Activated CD8-positive, alpha-beta T cell treated with anti-CD3 and anti-CD28 coated beads for 36 hours (primary cell): ENCODE results near the gene VSX1. TPM values are rescaled to one million over a fixed set of nuclear protein-coding genes. Genes with fewer than 3 reads are reported as not detected.

ENCODE experiments used
- ATAC-seq: fragments of 200-7000 bp; cut with Tn5 transposase; one replicate; pipeline ENCODE4 v1.10.0; 2021; ENCODE audit warnings: mild to moderate bottlenecking, moderate library complexity
- CTCF ChIA-PET: fragments of 350-600 bp; sonication (Branson Sonifier 250); formaldehyde crosslinking; loops from one replicate; lab custom pipeline; 2021; ENCODE audit warnings: antibody characterized with exemption; lab: Charles Lee
- POLR2A ChIA-PET: fragments of 350-600 bp; sonication (Branson Sonifier 250); formaldehyde crosslinking; loops from one replicate; lab custom pipeline; 2021; ENCODE audit warnings: antibody characterized with exemption; lab: Charles Lee
- DNase-seq: peaks from one replicate; pipeline ENCODE4 v3.0.0-alpha.2; 2020
- H3K27ac Mint-ChIP-seq: one replicate; pipeline ENCODE4 v1.8.0; 2021; ENCODE audit warnings: mild to moderate bottlenecking, mixed read lengths
- H3K27me3 Mint-ChIP-seq: one replicate; pipeline ENCODE4 v1.8.0; 2021; ENCODE audit warnings: mixed read lengths
- H3K36me3 Mint-ChIP-seq: one replicate; pipeline ENCODE4 v1.8.0; 2021; ENCODE audit warnings: low read depth, mixed read lengths
- H3K4me1 Mint-ChIP-seq: one replicate; pipeline ENCODE4 v1.8.0; 2021; ENCODE audit warnings: low read depth, mixed read lengths
- H3K4me3 Mint-ChIP-seq: one replicate; pipeline ENCODE4 v1.8.0; 2021; ENCODE audit warnings: mild to moderate bottlenecking, moderate library complexity, mixed read lengths
- H3K9me3 Mint-ChIP-seq: one replicate; pipeline ENCODE4 v1.8.0; 2021; ENCODE audit warnings: mixed read lengths
- intact Hi-C: fragments of 100-400 bp; cut with micrococcal nuclease; formaldehyde crosslinking; loops from one replicate; pipeline ENCODE4 v1.10.0; 2022
- total RNA-seq, 2 experiments: library from RNA; stranded (reverse); gene quantifications; one replicate each; pipeline ENCODE4 v1.2.3, GENCODE V29; 2021
- TF ChIP-seq, protein P1 (sequence below): fragments of 200-600 bp; IDR thresholded peaks from one replicate; pipeline ENCODE4 v1.8.0; 2022; ENCODE audit warnings: antibody characterized with exemption, mild to moderate bottlenecking

The VSX1 gene
- total RNA-seq, 2 experiments from 2014 or later: not detected

DNA sequence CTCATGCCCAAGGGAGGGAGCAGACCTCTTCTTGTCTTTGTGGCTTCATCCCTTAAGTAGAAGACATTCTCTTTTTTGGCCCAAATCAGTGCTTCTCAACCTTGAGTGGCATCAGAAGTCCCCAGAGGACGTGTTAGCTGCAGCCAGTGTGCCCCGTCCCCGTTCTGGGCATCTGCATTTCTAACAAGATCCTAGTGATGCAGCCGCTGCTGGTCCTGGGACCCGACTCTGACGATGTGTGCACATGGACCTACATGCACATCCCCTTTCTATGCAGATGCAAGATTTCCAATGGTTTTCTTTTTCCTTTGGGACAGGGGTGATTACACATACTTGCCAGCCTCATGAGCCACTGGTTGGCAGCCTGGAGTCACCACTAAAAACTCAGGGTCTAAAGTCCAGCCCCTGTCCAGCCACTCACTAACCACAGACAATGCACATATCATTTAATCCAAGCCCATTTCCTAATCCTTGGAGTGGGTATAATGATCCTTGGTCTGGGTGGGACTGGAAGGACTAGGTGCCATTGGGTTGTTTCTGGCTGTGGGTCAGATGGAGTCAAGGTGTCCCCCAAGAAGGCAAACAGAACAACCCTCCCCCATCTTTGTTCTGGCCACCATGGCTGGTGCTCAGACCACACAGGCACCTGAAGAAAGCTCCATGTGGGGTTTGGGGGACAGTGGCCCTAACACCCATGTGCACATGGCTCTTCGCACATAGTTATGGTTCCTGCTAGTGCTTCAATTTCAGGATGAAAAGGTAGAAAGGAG lies 30.4 kb downstream of the VSX1 start:
- Mint-ChIP-seq H3K4me3 (no peak overlapping the region), H3K27ac (no peak overlapping the region), H3K4me1 (peaks cover 49% of the 10 kb centered on the region), H3K36me3 (peaks cover 3% of the 10 kb centered on the region), H3K27me3 (no peaks in the 10 kb centered on the region), H3K9me3 (no peaks in the 10 kb centered on the region)
- TF ChIP-seq, protein P1, sequence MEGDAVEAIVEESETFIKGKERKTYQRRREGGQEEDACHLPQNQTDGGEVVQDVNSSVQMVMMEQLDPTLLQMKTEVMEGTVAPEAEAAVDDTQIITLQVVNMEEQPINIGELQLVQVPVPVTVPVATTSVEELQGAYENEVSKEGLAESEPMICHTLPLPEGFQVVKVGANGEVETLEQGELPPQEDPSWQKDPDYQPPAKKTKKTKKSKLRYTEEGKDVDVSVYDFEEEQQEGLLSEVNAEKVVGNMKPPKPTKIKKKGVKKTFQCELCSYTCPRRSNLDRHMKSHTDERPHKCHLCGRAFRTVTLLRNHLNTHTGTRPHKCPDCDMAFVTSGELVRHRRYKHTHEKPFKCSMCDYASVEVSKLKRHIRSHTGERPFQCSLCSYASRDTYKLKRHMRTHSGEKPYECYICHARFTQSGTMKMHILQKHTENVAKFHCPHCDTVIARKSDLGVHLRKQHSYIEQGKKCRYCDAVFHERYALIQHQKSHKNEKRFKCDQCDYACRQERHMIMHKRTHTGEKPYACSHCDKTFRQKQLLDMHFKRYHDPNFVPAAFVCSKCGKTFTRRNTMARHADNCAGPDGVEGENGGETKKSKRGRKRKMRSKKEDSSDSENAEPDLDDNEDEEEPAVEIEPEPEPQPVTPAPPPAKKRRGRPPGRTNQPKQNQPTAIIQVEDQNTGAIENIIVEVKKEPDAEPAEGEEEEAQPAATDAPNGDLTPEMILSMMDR: no peak
- DNase-seq (no peak), ATAC-seq (no peak)
- ChIA-PET CTCF (interaction anchor here (1.3 kb wide), 1 partner anchor 14 kb away, joined by 5 read pairs; no protein-coding TSS in a partner anchor), POLR2A (interaction anchor here (1.1 kb wide), 1 partner anchor 11 kb away, joined by 4 read pairs; no protein-coding TSS in a partner anchor)
- intact Hi-C loops: no loop called here

DNA sequence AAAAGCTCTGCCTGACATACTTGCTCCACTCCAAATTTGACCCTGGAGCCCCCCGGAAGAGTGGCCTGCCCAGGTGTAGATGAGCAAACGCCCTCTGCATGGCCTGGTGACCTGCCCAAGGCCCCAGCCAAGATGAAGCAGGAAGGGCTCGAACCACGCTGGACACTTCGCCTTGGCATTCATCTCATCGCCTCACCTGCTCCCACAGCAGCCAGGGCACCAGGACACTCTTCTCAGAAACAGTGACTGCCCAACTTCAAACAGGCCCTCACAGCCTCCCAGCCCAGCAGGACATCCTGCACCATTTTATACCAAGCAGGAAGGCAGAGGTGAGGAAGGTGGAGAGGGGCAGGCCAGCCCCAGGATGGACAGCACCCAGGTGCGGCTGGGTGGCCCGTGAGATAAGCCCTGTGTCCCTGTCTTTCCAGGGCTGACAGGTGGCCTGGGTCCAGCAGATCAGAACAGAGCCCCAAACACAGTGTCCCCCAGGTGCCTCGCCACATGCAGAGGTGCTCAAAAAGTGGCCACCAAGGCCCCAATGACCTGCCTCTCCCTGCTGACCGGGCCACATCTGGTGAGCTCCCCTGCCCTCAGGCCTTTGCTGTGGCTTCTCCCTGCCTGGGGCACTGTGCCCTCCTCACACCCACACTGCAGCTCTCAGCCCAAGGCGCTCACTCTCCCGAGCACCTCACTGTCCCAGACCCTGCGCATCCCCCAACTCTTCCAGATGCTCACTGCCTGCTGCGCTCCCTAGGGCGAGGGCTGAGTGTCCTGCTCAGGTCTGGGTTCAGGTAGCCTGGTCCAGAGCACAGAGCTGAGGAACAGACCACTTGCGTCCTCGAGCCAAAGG lies 31.2 kb downstream of the VSX1 start:
- H3K27me3 Mint-ChIP-seq: no peaks in the 10 kb centered on the region
- H3K36me3 Mint-ChIP-seq: peaks cover 3% of the 10 kb centered on the region
- intact Hi-C loops: no loop called here
- H3K4me3 Mint-ChIP-seq: no peak overlapping the region
- H3K9me3 Mint-ChIP-seq: no peaks in the 10 kb centered on the region
- TF ChIP-seq, protein P1: no peak
- ATAC-seq: no peak
- H3K27ac Mint-ChIP-seq: peak overlapping the region; percentile 29
- peaks cover 41% of the 10 kb centered on the region for H3K4me1 Mint-ChIP-seq
- ChIA-PET CTCF (interaction anchor here (1.3 kb wide), 1 partner anchor 15 kb away, joined by 5 read pairs; no protein-coding TSS in a partner anchor), POLR2A (interaction anchor here (1.1 kb wide), 1 partner anchor 12 kb away, joined by 4 read pairs; no protein-coding TSS in a partner anchor)
- DNase-seq: no peak

DNA sequence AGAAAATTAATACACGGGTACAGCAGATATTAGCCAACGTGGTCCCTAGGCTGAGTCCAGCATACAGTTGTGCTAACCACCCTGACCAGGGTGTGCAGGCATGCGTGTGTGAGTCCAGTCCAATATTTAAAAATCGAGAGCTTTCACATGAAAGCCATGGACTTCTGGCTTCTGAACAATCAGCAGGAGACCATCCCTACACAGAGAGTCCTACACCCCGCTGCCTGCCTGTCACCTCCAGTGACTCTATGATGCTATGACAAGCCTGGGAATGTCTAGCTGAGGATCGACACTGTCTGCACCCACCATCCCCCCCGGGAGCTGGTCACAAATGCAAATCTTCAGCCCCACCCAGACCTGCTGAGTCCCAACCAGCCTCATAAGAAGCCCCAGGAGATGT lies 31.9 kb downstream of the VSX1 start:
- Mint-ChIP-seq H3K36me3 (no peaks in the 10 kb centered on the region), H3K27me3 (no peaks in the 10 kb centered on the region), H3K27ac (no peak overlapping the region), H3K4me3 (no peak overlapping the region), H3K9me3 (no peaks in the 10 kb centered on the region), H3K4me1 (peaks cover 37% of the 10 kb centered on the region)
- DNase-seq (no peak), ATAC-seq (no peak)
- intact Hi-C loops: no loop called here
- ChIA-PET POLR2A (interaction anchor here (1.0 kb wide), 1 partner anchor 12 kb away, joined by 4 read pairs; no protein-coding TSS in a partner anchor), CTCF (interaction anchor here (1.3 kb wide), 1 partner anchor 15 kb away, joined by 5 read pairs; no protein-coding TSS in a partner anchor)
- TF ChIP-seq, protein P1: no peak

DNA sequence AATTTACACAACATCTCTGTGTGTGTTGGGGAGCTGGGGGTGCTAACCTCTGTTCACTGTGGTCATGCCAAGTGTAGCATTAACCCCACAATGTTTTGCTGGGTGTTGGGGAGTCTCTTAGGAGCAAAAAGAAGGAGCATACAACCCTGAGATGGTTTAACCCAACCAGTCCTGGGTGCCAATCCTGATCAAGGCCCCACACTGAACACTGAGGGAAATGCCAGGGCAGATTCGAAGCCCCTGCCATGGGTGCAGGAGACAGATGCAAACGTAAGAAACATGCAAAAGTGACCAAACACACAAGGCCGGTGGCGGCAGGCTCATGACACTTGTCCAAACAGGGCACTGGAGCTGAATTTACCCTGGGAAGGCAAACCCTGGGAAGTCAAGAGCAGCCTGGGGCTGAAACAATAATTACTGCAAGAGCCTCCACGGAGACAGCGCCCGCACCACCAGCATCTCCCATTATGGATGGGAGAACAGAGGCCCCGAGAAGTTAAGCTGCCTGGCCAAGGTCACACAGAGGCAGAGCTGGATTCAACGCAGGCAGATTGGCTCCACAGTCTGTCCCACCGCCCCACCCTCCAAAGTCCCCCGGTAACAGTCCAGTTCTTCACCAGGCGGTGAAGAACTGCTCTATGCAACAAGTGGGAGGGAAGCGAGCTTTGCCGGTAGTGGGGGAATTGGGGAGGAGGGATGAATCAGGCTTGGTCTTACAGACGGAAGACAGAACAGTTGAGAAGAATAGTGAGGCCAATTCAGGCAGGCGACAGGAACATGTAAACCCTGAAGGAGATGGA lies 32.5 kb downstream of the VSX1 start:
- no peak overlapping the region for H3K4me3 Mint-ChIP-seq
- H3K27me3 Mint-ChIP-seq: no peaks in the 10 kb centered on the region
- TF ChIP-seq, protein P1: no peak
- POLR2A ChIA-PET: interaction anchor here (1.0 kb wide), 1 partner anchor 12 kb away, joined by 4 read pairs; no protein-coding TSS in a partner anchor
- DNase-seq (no peak), ATAC-seq (no peak)
- CTCF ChIA-PET: interaction anchor here (1.2 kb wide), 1 partner anchor 15 kb away, joined by 3 read pairs; no protein-coding TSS in a partner anchor
- peak overlapping the region; percentile 34 for H3K27ac Mint-ChIP-seq
- H3K9me3 Mint-ChIP-seq: no peaks in the 10 kb centered on the region
- intact Hi-C loops: no loop called here
- no peaks in the 10 kb centered on the region for H3K36me3 Mint-ChIP-seq
- H3K4me1 Mint-ChIP-seq: peaks cover 31% of the 10 kb centered on the region
